ENCODE measurements around the gene OSBPL1A.
"Not testable (repeated sequence)": the region's sequence is repeated elsewhere in the genome, so short reads cannot be mapped to it uniquely, and the experiment has no call there.

Gene OSBPL1A

DNA sequence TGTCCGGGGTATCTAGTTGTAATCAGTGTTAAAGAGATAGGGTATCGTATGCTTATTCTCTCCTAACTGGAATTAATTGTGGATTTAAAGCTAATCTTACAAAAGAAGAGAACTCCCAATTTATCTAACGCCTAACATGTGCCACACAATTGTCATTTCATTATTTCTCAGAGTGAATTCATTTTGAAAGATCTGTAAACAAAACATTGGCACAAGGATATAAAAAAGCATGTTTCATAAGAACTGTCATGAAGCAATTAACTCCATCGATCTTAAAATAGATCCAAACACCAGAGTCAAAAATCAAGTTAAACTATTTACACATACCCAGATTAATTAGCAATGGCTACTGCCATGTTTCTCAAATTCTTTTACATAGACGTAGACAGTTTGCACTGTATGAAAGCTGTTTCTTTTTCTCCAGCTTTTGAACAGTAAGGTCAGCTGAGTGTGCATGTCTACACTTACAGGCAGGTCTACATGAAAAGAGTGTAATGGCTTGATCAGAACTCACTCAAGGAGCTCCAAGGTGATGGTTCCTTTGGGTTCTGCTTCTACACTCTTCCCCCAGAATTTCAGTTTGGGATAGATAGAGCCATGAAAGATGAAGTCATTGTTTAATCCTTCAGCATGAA lies 220.0 kb downstream of the OSBPL1A start:
- no peak for DNase-seq

DNA sequence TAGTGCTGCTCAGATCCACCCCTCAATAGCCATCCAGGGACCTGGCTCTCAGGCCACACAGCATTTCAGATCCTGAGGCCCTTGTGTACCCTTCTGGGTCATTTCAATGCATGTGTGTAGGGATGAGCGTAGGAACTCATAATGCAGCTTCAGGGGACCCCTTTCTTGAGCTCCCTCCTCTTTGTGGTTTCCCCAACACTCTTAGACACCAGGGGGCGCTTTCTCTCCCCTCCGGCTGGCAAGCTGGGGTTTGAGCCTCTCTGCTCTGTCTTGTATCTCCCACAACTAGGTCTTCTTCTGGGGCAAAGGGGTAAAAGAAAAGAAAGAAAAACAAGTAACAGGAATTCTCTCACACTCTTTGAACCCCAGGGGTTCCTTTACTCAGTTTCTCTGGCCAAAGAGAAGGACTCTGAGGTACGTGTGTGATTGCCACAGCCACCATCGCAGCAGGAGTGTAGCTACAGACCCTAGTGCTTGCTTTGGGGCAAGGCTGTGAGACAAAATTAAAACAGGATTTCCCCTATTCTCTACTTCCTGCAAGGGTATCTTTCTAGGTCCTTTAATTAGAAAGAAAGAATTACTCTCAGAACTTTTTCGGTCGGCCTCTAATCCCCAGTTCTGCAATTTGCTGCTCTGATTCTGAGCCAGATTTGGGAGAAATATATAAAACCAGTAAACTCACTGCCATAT lies 220.8 kb downstream of the OSBPL1A start:
- peak; percentile 39 for DNase-seq

DNA sequence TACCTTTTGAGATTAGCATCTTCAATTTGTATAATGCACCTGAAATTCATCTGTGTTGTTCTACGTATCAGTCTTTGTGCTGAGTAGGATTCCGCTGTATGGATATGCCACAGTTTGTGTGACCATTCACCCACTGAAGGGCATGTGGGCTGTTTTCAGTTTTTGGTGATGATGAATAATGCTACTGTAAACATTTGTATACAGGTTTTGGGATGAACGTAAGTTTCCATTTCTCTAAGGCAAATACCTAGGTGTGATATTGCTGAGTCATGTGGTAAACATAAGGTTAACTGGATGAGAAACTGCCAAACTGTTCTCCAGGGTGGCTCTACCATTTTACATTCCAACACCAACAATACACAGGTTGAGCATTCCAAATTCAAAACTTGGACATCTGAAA lies 223.6 kb downstream of the OSBPL1A start:
- DNase-seq, result no peak

DNA sequence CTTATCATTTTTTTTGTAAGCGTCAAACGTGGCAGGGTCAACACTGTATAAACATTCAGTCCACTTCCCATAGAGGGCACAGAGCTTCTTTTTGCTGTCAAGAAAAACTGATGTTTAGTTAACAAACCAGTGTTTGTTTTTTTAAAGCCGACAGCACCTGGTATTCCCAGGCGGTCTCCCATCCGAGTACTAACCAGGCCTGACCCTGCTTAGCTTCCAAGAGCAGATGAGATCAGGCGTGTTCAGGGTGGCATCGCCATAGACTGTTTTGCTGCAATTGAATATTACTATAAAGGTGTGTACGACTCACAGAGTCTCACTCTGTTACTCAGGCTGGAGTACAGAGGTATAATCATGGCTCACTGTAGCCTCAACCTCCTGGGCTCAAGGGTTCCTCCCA lies 227.3 kb downstream of the OSBPL1A start:
- no peak for DNase-seq

DNA sequence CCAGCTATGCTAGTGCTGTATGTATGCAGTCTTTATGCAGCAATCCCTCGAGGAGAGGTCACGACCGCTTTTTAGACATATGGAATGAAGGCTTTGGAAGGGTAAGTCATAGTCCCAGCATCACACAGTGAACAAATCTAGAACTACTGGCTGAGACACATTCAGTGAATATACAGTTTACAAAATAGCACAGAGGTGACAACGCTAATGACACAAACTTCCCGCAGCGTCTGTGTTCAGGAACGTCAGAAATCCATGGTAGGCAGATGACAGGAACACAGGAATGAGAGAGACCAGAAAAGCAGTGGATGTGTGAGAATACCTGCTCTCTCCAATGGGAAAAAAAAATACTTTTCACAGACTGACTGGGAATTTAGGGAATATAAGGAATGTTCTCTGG lies 229.1 kb downstream of the OSBPL1A start:
- no peak for DNase-seq

DNA sequence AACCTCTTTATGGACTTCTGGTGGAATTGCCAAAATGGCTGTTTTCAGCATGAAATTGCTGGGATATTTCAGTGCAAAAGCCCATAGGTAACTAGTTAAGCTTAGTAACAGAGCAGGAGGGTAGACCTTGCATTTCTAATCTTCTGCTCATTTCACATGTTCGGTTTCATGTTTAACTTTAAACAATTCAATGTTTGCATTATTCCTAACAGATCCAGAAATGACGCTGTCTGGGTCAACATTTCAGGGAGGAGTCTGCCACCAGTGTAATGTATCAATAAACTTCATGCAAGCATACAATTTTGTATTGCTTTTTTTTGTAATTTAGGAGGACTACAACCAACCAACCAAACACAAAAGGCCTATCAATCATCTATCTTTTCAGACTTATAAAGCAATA lies 236.3 kb downstream of the OSBPL1A start:
- DNase-seq, result no peak

DNA sequence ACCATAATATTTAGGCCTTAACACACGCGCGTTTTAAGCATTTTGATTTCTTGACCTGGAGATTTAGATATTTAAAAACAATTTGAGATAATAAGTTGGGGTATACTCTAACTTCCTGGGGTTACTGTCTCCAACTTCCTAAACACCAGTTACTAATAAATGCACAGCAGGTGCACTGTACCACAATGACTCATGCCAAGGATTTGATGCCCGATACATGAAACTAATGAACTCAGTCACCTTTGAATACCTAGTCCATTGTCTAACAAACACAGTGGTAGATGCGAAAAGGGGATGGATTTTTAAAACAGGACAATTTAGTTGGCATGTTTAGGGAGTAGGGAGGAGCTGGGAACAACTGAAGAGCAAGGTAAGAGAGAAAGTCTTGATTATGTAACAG lies 237.5 kb downstream of the OSBPL1A start:
- no peak for DNase-seq

DNA sequence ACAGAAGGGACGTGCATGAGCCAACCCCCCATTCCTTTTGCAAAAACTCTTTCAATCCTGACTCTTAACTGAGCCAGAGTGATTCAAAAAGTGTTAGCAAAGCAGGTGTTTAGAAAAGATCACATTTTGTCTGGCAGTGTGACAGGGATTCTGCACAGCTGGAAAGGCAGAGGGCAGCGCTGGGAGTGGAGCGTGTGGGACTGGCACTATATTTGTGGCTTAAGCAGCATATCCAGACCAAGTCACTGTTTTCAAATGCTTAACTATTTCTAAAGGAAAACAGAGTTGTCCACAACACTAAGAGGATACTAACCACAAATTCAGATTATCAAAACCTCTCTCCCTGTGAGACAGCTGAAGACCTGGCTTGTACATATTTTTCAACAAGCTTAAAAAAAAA lies 239.8 kb downstream of the OSBPL1A start:
- DNase-seq, result no peak

DNA sequence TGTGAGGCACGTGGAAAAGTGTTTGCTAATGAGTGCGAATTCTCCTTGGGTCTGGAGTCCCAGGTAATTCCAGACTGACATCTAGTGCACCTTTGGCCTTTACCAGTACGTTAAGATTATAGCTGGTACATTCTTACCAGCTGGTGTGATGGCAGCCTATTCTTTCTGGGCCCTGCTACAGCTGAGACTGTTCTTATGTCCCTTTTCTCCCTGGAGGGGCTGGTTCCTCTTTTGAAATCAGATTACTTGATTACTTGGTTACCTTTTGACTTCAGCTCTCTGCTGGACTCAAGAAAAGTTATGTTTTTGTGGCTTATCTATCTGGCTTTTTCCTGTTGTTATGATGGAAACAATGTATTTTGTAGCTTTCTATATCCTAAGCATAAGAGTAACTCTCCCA lies 244.2 kb downstream of the OSBPL1A start:
- DNase-seq, result no peak

DNA sequence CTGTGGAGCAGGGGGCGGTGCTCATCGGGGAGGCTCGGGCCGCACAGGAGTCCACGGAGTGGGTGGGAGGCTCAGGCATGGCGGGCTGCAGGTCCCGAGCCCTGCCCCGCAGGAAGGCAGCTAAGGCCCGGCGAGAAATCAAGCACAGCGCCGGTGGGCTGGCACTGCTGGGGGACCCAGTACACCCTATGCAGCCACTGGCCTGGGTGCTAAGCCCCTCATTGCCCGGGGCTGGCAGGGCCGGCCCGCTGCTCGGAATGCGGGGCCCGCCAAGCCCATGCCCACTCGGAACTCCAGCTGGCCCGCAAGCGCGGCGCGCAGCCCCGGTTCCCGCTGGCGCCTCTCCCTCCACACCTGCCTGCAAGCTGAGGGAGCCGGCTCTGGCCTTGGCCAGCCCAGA lies 248.0 kb downstream of the OSBPL1A start:
- not testable (repeated sequence) for DNase-seq

DNA sequence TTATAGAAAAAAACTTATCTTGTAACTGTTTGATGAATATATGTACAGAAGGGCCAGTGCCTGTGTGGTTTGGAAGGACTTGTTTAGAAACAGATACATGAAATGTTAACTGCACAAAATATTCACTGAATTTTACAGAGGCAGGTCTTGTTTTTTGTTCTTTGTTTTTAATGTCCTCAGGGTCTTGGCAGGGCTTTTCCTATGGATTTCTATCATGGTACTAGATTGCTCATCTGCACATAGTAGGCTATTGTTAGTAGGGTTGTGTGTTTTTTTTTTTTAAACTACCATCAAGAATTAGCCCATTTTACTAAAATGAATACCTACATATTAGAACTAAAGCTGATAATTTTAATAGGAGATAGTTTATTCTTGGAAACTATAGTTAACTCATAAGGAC lies 255.2 kb downstream of the OSBPL1A start:
- DNase-seq, result no peak

DNA sequence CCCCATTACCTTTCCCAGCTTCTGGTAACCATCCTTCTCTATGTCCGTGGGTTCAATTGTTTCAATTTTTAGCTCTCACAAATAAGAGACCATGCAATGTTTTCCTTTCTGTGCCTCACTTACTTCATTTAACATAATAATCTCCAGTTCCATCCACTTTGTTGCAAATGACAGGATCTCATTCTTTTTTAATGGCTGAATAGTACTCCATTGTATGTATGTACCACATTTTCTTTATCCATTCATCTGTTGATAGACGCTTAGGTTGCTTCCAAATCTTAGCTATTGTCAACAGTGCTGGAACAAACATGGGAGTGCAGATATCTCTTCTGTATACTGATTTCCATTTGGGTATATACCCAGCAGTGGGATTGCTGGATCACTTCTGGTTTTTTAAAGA lies 256.9 kb downstream of the OSBPL1A start:
- no peak for DNase-seq

DNA sequence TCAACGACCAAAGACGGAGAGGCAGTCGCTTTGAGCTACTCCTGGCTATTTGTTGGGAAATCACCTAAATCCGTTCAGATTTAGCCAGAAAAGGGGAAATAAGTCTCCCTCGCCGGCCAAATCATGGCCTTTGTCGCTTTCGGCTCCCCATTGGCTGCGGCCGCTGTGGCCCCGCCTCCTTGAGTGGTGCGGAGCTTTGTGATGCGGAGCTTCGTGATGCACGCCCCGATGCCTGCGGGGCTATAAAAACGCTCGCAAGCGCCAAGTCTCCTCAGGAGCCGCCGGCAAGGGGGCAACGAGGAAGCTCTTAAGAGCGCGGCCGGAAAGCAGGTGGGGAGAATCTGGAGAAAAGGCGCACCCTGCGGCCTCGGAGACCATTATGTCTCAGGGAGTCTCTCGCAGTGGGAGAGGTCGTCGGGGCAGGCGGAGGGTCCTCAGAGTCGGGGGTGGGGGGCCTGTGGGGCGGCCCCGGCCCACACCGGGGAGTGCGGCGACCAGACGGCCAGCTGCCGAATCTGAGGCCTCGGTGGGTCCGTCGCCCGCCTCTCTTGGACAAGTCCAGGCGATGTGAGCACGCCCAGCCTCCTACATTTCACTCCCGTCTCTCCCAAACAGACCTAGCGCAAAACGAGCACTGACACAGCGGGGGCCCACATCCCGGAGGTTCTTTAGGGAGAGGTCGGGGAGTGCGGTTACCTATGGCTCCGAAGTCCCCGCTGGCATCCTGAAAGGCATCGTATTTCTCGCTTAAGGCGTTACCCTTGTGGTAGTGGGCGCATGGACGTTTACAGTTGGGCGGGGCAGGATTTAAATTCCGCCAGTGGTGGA lies 258.6 kb downstream of the OSBPL1A start, which contains the start of gene CABYR:
Gene CABYR (plus strand): TSS at position 274 of the 828 bp plus-strand sequence. CDS start 4,053 bp downstream, outside the sequence.
- DNase-seq, result peak; percentile 91

DNA sequence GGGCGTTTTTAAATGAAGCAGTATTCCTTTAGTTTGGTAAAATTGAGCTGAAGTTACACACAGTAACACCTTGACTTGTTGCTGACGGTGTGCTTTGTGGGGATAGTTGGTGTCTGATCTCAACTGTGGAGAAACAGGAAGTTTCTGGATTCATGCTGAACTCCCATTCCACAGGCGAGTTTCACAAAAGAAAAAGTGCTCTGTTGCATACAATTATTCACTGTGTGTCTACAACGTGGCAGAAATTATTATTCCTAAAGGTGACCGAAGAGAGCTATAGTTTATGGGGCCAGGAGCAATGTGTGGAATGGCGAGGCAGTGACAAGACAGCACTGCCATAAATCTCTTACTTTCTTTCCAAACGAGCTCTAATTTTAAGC lies 259.2 kb downstream of the OSBPL1A start:
- DNase-seq, result peak; percentile 46

DNA sequence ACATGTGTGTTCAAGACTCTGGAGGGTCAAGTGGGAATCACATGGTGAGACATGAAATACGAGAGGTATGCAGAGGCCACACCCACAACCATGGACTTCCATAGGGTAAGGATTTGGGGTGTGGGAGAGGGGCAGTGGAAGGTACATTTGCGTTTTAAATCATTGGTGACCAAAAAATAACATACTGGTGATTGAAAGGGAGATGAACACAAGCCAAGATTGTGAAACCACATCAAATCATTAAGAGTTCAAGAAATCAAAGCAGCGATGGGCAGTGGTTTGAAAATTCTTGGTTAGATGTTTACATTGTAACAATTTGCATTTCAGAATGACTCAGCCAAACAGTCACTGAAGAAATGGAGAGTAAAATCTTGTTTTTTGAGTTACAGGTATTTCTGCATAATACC lies 260.7 kb downstream of the OSBPL1A start:
- no peak for DNase-seq

DNA sequence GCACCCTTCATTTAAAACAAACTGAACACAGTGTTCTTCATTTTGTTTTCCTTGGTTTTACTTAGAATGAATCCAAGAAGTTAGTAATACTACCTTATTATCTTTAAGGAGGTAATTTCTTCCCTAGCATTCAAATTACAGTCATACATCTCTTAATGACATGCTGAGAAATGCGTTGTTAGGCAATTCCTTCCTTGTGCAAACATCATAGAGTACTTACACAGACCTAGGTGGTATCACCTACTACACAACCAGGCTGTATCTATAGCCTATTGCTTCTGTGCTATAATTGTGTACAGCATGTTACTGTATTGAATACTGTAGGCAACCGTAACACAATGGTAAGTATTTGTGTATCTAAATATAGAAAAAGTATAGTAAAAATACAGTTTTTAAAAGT lies 267.1 kb downstream of the OSBPL1A start:
- DNase-seq, result no peak

DNA sequence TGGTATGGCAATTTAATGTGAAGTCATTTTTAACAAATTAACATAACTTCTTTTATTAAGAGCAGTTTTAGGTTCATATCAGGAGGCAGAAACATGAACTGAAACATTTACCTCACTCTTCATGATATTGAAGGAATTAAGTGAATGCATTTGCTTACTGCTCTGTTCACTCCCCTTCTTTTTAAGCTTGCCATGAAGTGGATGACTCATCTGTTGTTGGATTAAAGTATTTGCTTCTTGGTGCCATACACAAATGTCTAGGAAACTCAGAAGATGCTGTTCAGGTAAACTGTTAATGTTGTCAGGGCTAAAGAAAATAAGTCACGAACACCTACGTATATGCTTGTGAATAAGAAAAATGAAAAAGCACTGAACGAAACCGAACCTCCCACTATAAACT lies 268.9 kb downstream of the OSBPL1A start:
- no peak for DNase-seq

DNA sequence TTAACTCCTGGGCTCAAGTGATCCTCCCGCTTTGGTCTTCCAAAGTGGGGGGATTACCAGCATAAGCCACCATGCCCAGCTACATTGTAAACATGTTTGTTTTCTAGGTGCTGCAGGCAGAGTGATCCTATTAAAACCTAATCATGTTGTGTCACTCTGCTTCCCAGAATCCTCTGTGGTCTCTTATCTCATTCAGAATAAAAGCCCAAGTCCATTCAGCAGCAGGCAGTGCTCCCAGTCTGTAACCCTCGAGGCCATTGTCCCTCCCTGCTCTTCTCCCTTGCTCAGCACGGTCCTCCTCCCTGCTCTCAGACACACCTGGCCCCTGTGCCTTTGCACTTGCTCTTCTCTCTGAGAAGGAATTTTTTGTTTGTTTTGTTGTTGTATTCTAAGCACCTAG lies 269.9 kb downstream of the OSBPL1A start:
- DNase-seq, result no peak

DNA sequence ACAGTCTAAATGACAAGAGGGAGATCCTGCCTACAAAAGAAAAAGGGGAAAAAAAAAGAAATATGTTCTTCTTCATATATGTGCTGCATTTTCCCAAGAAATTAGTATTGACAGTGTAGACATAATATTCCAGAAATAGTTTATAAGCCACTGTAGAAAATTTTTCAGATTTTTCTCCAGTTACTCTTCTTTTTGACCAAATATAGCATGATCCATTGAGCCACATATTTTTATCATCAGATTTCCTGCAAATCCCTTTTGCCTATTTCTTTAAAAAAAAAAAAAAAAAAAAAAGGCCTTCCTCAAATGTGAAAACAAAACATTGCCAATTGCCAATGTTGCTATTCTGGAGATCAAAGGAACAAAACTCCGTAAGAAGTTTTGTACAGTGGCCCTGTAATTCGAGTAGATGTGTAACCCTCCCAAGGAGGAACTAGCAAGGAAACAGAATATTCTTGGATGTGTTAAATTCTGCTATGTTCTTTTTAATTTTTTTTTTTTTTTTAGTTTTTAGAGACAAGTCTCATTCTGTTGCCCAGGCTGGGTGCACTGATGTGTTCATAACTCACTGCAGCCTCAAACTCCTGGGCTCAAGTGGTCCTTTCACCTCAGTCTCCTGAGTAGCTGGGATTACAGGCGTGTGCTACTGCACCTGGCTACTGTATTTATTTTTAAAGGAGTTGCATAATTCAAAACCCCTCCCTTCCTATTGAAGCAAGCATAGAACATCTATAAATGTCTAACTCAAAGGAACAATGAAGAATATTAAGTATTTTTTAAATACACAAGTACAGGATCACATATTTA lies 271.3 kb downstream of the OSBPL1A start:
- DNase-seq, result no peak

DNA sequence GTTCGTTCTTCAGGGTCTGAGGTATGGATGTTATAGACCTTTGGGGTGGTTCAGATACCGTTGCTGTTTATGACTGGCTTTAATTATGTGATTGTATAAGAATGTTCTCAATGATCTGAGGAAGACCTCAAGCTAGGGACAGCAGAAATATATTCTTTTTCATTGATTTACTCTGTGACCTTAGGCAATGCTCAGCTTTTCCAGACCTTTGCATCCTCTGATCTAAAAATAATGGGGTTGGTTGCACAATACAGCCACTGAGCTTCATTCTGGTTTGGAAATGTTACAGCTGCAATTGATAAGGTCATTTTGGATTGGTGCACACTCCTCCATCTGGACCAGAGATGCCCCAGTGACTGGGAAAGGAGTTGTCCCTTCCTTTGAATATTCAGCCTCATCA lies 276.0 kb downstream of the OSBPL1A start:
- DNase-seq, result no peak

DNA sequence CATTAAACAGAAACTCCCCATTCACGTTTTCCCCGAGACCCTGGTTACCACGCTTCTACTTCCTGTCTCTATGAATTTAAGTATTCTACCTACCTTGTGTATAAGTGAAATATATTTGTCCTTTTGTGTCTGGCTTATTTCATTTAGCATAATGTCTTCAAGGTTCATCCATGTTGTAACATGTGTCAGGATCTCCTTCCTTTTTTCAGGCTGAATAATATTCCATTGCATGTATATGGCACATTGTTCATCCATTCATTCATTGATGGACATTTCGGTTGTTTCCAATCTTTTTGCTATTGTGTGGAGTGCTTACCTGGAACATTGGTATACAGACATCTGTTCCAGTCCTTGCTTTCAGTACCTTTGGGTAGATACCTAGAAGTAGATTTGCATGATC lies 276.9 kb downstream of the OSBPL1A start:
- no peak for DNase-seq

DNA sequence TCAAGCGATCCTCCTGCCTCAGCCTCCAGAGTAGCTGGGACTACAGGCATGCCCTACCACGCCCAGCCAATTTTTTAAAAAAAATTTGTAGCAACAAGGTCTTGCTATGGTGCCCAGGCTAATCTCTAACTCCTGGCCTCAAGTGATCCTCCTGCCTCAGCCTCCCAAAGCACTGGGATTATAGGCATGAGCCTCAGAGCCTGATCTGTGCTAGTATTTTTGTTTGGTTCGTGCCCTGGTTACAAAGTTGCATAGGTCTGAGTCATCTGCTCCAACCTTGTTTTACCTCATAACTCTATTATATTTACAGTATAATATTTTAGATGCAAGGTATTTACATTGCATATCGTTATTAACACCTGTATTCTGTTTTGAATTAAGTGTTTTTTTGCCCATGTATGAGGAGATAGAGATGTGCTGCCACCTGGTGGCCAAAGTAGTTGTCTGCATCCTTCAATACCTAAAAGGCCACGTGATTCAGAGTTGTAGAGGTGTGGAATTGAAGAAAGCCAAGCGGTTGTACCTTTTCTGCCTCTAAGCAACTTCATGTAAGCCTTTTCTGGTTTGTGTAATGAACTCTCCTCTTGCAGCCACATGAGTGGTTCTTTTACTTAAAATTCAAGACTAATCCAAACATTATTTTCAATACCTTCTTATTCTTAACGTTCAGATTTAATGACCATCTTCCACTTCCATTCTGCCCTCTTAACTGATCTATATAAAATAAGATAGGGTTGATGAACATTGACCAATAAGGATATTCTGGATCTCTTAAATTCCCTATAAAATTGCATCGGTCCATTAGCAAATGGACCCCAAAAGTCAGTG lies 278.7 kb downstream of the OSBPL1A start:
- peak; percentile 63 for DNase-seq

Measured in inflammatory macrophage treated with lipopolysaccharide for 4 hours (primary cell).